Hindlimb muscle (tissue), 1 donor: ENCODE data around the gene FAM131A. TPM values are rescaled to one million over a fixed set of nuclear protein-coding genes. Genes with fewer than 3 reads are reported as not detected.

Source experiments
- DNase-seq: peaks from one replicate; pipeline ENCODE4 v3.0.0-alpha.2; 2013
- polyA plus RNA-seq: library from polyadenylated mRNA; unstranded; fragments of 120-200 nt; gene quantifications from one replicate; pipeline ENCODE4 v1.2.1, GENCODE V29; 2013; ENCODE audit not compliant: insufficient read length

The FAM131A gene
- polyA plus RNA-seq, 1 donor = 9.7 TPM

GRCh38 chr3:184378651-184379357, 41.4 kb downstream of the FAM131A start:
- no peak for DNase-seq

GRCh38 chr3:184379358-184380184, 42.2 kb downstream of the FAM131A start, which contains the start of gene CHRD:
CHRD (plus strand) TSS chr3:184380054; CDS start chr3:184380319, 265 bp downstream.
- DNase-seq = no peak

- peak; percentile 88 for DNase-seq
These were observed 42.8 kb downstream of the FAM131A start for GRCh38 chr3:184380185-184380626.

- no peak for DNase-seq
These were observed 43.3 kb downstream of the FAM131A start for GRCh38 chr3:184380627-184381260.

GRCh38 chr3:184381261-184382224, 44.1 kb downstream of the FAM131A start:
- DNase-seq = no peak

DNA sequence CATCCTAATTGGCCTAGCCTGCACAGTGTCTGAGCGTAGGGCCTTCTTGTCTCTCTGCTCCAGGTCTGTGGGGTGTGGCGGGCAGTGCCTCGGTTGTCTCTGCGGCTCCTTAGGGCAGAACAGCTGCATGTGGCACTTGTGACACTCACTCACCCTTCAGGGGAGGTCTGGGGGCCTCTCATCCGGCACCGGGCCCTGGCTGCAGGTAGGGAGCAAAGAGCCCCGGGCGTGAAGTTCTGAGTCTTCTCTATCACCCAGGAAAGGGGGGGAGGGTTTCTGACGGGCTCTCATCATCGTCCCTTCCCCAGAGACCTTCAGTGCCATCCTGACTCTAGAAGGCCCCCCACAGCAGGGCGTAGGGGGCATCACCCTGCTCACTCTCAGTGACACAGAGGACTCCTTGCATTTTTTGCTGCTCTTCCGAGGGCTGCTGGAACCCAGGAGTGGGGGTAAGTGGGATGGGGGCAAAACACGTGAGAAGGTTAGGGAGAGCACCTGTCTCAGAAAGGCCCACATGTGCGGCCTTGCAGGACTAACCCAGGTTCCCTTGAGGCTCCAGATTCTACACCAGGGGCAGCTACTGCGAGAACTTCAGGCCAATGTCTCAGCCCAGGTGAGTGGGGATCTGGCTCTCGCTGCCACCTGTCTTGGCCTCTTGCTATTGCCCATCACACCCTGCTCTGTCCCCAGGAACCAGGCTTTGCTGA, 45.1 kb downstream of the FAM131A start:
- no peak for DNase-seq

GRCh38 chr3:184383033-184383740, 45.8 kb downstream of the FAM131A start:
- DNase-seq = no peak

- DNase-seq = no peak
These were observed 46.9 kb downstream of the FAM131A start for GRCh38 chr3:184384342-184384741.

DNA sequence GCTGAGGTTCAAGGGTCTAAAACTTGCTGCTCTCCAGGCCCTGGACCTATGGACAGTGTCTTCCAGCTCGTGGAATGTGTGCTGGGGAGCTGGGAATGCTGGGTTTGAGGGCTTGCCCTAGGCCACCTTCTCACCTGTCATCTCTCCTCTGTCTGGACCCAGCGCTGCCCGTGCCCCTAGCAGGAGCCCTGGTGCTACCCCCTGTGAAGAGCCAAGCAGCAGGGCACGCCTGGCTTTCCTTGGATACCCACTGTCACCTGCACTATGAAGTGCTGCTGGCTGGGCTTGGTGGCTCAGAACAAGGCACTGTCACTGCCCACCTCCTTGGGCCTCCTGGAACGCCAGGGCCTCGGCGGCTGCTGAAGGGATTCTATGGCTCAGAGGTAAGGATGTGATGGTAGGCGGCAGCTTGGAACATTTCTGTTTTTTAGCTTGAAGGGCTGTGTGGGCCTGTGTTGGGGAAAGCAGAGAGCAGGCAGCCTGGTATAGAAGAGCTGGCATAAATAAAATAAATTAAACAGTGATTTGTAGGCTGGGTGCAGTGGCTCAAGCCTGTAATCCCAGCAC, 47.5 kb downstream of the FAM131A start:
- DNase-seq = no peak

DNA sequence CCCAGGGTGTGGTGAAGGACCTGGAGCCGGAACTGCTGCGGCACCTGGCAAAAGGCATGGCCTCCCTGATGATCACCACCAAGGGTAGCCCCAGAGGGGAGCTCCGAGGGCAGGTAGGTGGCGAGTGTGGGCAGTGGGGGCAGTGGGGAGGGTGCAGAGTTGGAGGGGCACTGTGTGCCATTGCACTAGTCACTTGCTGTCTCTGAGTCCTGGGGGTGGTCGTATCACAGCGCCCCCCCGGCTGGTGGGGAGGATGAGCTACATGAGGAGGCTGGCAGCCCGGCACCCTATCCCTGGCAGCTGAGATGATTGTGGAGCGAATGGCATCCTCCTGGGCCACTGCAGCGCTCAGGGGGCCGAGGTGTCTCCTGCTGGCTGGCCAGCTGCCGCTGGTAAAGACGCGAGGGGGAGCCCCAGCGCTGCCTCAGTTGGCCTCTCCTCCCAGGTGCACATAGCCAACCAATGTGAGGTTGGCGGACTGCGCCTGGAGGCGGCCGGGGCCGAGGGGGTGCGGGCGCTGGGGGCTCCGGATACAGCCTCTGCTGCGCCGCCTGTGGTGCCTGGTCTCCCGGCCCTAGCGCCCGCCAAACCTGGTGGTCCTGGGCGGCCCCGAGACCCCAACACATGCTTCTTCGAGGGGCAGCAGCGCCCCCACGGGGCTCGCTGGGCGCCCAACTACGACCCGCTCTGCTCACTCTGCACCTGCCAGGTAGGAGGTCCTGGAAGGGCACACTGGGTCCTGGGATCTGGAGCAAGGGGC, 48.8 kb downstream of the FAM131A start:
- no peak for DNase-seq

GRCh38 chr3:184387174-184387714, 49.8 kb downstream of the FAM131A start:
- DNase-seq = no peak

- DNase-seq = no peak
These were observed 51.0 kb downstream of the FAM131A start for GRCh38 chr3:184388164-184388935.

GRCh38 chr3:184388936-184389230, 51.5 kb downstream of the FAM131A start:
- no peak for DNase-seq

DNA sequence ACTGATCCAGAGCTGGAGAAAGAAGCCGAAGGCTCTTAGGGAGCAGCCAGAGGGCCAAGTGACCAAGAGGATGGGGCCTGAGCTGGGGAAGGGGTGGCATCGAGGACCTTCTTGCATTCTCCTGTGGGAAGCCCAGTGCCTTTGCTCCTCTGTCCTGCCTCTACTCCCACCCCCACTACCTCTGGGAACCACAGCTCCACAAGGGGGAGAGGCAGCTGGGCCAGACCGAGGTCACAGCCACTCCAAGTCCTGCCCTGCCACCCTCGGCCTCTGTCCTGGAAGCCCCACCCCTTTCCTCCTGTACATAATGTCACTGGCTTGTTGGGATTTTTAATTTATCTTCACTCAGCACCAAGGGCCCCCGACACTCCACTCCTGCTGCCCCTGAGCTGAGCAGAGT, 52.0 kb downstream of the FAM131A start:
- DNase-seq = no peak

DNA sequence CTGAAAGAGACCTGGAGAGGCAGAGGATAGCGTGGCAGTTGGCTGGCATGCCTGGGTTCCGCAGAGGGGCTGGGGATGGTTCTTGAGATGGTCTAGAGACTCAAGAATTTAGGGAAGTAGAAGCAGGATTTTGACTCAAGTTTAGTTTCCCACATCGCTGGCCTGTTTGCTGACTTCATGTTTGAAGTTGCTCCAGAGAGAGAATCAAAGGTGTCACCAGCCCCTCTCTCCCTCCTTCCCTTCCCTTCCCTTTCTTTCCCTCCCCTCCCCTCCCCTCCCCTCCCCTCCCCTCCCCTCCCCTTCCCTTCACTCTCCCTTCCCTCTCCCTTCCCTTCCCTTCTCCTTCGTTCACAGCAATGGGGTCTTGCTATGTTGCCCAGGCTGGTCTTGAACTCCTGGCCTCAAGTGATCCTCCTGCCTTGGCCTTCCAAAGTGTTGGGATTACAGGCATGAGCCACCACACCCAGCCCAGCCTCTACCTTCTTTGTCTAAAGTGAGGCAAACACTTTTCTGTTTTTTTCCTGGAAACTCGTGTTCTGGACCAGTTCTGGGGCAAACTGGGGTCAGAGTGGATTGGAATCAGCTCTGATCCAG, 52.6 kb downstream of the FAM131A start:
- no peak for DNase-seq

- DNase-seq = no peak
These were observed 53.9 kb downstream of the FAM131A start for GRCh38 chr3:184391266-184391665.

GRCh38 chr3:184395320-184395660, 57.9 kb downstream of the FAM131A start:
- DNase-seq = peak; percentile 20
